HG03064 (cell line): Measurements from ENCODE around the gene CHAD.

Experiments
- ATAC-seq: cut with Tn5 transposase; IDR thresholded peaks from one replicate; pipeline ENCODE4 v1.9.1; 2021; ENCODE audit warnings: low read depth; ENCODE audit not compliant: unreplicated experiment

The CHAD gene

DNA sequence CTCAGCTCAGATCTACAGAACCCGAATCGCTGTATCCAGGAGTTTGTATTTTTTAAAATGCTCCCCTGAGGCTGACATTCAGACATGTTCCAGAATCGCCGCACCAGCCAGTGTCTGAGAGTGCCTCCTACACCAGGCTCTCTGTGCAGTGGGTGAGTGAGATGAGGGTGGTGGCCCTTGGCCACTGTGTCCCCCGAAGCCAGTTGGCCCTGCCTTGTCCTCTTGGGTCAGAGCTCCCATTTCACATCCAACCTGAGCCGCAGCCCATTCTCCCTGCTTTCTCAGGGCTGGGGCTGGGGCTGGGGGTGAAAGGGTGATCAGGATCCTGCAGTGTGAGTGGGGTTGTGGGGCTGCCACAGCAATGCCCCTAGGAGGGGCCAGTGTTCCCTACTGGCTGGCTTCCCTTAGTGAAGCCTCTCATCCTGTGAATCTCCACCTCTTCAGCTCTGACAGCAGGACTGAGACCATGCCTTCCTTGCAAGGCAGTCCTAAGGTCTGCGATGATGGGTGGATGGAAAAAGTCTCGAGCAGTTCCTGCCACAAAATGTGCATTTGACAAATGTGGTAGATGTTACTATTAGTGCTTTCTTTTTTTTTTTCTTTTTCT is 26.6 kb upstream of the CHAD start:
- no peak for ATAC-seq

- ATAC-seq, result no peak
Measured at GRCh38 chr17:50493744-50494143, 25.1 kb upstream of the CHAD start.

GRCh38 chr17:50492214-50492613 is 23.5 kb upstream of the CHAD start:
- ATAC-seq, result no peak

- ATAC-seq, result no peak
Measured at GRCh38 chr17:50491505-50491904, 22.8 kb upstream of the CHAD start.

DNA sequence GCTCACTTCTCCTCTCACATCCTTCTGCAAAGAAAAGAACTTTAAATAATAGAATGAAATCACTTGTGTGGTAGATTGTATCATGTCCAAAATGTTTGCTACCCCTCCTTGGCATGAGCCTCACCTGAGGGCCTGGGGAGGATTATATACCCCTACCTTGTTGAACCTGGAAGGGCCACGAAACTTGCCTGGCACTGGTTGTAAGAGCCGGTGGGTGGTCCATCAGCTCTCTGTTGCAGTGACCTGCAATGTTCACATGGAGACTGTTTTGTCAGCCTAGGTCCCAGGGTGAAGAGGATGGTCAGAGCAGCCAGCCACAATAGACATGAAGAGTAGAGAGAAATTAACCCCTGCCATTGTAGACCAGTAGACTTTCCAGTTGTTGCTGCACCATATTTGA is 20.2 kb upstream of the CHAD start:
- no peak for ATAC-seq

- ATAC-seq, result no peak
Measured at GRCh38 chr17:50487213-50488096, 18.8 kb upstream of the CHAD start.

GRCh38 chr17:50484386-50485155 is 15.9 kb upstream of the CHAD start:
- ATAC-seq, result no peak

GRCh38 chr17:50483266-50483665 is 14.6 kb upstream of the CHAD start:
- ATAC-seq, result no peak

- ATAC-seq, result no peak
Measured at GRCh38 chr17:50482516-50482915, 13.8 kb upstream of the CHAD start.

- ATAC-seq, result no peak
Measured at GRCh38 chr17:50482110-50482509, 13.4 kb upstream of the CHAD start.

- ATAC-seq, result no peak
Measured at GRCh38 chr17:50481648-50482047, 13.0 kb upstream of the CHAD start.

GRCh38 chr17:50480854-50481490 is 12.3 kb upstream of the CHAD start:
- ATAC-seq, result no peak

GRCh38 chr17:50480142-50480764 is 11.6 kb upstream of the CHAD start:
- ATAC-seq, result no peak

- no peak for ATAC-seq
Measured at GRCh38 chr17:50479522-50480141, 11.0 kb upstream of the CHAD start.

- peak; percentile 78 for ATAC-seq
Measured at GRCh38 chr17:50478391-50479381, 10.0 kb upstream of the CHAD start, which contains the start of gene RSAD1. RSAD1 (plus strand) TSS chr17:50478860; CDS start chr17:50478885, 25 bp downstream.

DNA sequence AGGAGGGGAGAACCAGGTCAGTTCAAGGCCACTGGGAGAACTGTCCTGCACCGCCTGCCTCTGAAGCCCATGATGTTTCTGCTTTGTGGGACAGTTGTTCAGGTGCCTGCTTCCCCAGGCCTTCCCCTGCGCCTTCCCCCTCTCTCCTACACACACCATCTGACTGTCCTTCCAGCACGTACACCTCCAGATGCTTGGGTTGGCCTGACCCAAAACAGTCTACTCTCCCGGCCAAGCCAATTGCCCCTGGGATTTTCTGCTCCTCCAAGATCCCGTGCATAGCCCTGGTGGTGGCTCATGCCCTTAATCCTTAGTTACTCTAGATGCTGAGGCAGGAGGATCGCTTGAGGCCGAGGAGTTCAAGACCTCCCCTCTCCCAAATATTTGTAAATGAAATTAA is 9.3 kb upstream of the CHAD start:
- ATAC-seq, result no peak

DNA sequence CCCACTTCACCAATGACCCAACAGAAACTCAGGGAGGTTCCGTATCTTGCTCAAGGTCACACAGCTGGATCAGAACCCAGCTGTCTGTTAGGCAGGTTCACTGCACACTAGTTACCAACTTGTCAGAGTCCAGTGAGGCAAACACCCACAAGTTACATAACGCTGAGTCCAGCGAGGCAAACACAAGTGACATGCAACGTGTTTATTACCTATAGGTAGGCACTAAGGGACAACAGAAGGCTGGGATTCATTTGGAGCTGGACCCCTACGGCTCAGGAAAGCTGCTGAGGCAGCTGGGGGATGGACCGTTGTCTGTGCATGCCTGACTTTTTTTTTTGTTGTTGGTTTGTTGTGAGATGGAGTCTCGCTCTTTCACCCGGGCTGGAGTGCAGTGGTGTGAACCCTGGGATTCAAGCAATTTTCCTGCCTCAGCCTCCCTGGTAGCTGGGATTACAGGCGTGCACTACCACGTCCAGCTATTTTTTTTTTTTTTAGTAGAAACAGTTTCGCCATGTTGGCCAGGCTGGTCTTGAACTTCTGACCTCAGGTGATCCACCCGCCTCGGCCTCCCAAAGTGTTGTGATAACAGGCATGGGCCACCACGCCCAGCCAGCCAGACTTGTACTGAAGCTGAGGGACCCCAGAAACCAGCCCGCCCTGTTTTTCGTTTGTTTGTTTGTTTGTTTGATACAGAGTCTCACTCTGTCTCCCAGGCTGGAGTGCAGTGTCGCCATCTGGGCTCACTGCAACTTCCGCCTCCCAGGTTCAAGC is 8.1 kb upstream of the CHAD start:
- no peak for ATAC-seq
